Lung (tissue), 12 donors: ENCODE results near the gene TRIM14. TPM values are rescaled to one million over a fixed set of nuclear protein-coding genes. Genes with fewer than 3 reads are reported as not detected.

Source experiments
- ATAC-seq: fragments of 200-7000 bp; cut with Tn5 transposase; one replicate; pipeline ENCODE4 v1.9.1; 2020; ENCODE audit warnings: moderate number of reproducible peaks; ENCODE audit not compliant: insufficient read depth, low FRiP score
- DNase-seq, 3 donors: peaks; one replicate each; pipeline ENCODE4 v3.0.0-alpha.2; 2013 to 2017
- H3K27ac ChIP-seq, 2 donors: one replicate each; pipeline ENCODE4 v1.5.1; 2013; ENCODE audit warnings: mild to moderate bottlenecking in 2 of 2, moderate library complexity in 2 of 2, control low read depth in 1 of 2, inconsistent platforms in 1 of 2, low read depth in 1 of 2, low read length in 1 of 2
- H3K27me3 ChIP-seq, 3 donors: one replicate each; pipeline ENCODE4 v1.5.1; 2013; ENCODE audit warnings: low read length in 2 of 3; ENCODE audit not compliant: control insufficient read depth in 3 of 3, insufficient read depth in 3 of 3
- H3K36me3 ChIP-seq, 4 donors: one replicate each; pipeline ENCODE4 v1.5.1; 2013; ENCODE audit warnings: low read length in 4 of 4, mild to moderate bottlenecking in 1 of 4, moderate library complexity in 1 of 4; ENCODE audit not compliant: control insufficient read depth in 4 of 4, insufficient read depth in 4 of 4
- H3K4me1 ChIP-seq, 5 donors: one replicate each; pipeline ENCODE4 v1.5.1; 2013; ENCODE audit warnings: low read length in 5 of 5, mild to moderate bottlenecking in 2 of 5, moderate library complexity in 1 of 5; ENCODE audit not compliant: control insufficient read depth in 5 of 5, insufficient read depth in 5 of 5
- H3K4me3 ChIP-seq: one replicate; pipeline ENCODE4 v1.5.1; 2013; ENCODE audit warnings: mild to moderate bottlenecking, control low read depth, moderate library complexity
- H3K9ac ChIP-seq, 2 donors: one replicate each; pipeline ENCODE4 v1.5.1; 2013; ENCODE audit warnings: low read length in 2 of 2, control low read depth in 1 of 2; ENCODE audit not compliant: insufficient read depth in 1 of 2
- H3K9me3 ChIP-seq, 4 donors: one replicate each; pipeline ENCODE4 v1.5.1; 2013; ENCODE audit warnings: low read length in 3 of 4, mild to moderate bottlenecking in 1 of 4, moderate library complexity in 1 of 4; ENCODE audit not compliant: control insufficient read depth in 4 of 4, insufficient read depth in 3 of 4
- WGBS, 2 donors: extraction: QIAGEN DNeasy Blood & Tissue Kit; methylation state at CpG; one replicate each; pipeline ENCODE4 v1.1.7; 2013; 5-methylcytosine and 5-hydroxymethylcytosine counted together
- polyA plus RNA-seq, 2 donors: library from polyadenylated mRNA; stranded (reverse); fragments of 200-250 nt; gene quantifications; one replicate each; pipeline ENCODE4 v1.2.1, GENCODE V29; 2013
- total RNA-seq, 2 donors: library from RNA; depleted of rRNA in 1 of 2; stranded (reverse); fragments of >200 nt in 1 of 2; gene quantifications; one replicate each; pipeline ENCODE4 v1.2.1, GENCODE V29; 2014 to 2021
- TF ChIP-seq, protein P1 (sequence below): IDR thresholded peaks from 2 replicates; pipeline ENCODE4 v1.5.1; 2012; ENCODE audit warnings: mild to moderate bottlenecking; ENCODE audit errors: control extremely low read depth, extremely low read depth
- donor health status: control.
- donor health status: control.
- donor health status: Bipolar disorder and iron deficiency.
- donor health status: healthy.
- donor health status: DM: yes; HTN: yes; CAD: no.

Gene TRIM14
- total and polyA plus RNA-seq, 4 donors, result 5.0 to 42.7 (median 12.1) TPM

DNA sequence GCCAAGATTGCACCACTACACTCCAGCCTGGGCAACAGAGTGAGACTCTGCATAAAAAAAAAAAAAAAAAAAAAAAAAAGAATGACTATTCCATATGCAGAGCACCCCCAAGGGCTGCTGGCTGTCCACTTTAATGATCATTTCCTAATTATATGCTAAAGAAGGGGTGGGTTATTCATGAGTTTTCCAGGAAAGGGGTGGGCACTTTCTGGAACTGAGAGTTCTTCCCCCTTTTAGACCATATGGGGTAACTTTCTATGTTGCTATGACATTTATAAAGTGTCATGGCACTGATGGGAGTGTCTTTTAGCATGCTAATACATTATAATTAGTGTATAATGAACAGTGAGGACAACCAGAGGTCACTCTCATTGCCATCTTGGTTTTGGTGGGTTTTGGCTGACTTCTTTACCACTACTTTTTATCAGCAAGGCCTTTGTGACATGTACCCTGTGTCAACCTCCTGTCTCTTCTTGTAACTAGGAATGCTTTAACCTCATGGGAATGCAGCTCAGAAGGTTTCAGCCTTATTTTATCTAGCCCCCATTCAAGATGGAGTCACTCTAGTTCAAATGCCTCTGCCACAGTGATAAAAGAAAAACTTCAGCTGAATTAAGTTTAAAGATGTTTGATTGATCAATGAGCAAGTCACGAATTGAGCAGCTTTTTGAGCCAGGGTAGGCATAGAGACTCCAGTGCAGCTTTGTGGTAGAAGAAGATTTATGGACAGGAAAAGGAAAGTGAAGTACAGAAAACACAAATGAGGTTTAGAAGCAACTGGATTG is 69.5 kb downstream of the TRIM14 start:
- 33 to 64% methylated on average over 1 of the region's 1 CpG for WGBS, 2 donors
- no peak for ATAC-seq
- Histone ChIP-seq H3K4me1 (peaks cover 0 to 3% (median 0%) of the 10 kb centered on the region in 5 donors), H3K4me3 (no peak overlapping the region), H3K27me3 (no peaks in the 10 kb centered on the region), H3K9me3 (no peaks in the 10 kb centered on the region), H3K9ac (no peak overlapping the region), H3K36me3 (no peaks in the 10 kb centered on the region), H3K27ac (no peak overlapping the region)
- DNase-seq, result no peak
- TF ChIP-seq, protein P1, sequence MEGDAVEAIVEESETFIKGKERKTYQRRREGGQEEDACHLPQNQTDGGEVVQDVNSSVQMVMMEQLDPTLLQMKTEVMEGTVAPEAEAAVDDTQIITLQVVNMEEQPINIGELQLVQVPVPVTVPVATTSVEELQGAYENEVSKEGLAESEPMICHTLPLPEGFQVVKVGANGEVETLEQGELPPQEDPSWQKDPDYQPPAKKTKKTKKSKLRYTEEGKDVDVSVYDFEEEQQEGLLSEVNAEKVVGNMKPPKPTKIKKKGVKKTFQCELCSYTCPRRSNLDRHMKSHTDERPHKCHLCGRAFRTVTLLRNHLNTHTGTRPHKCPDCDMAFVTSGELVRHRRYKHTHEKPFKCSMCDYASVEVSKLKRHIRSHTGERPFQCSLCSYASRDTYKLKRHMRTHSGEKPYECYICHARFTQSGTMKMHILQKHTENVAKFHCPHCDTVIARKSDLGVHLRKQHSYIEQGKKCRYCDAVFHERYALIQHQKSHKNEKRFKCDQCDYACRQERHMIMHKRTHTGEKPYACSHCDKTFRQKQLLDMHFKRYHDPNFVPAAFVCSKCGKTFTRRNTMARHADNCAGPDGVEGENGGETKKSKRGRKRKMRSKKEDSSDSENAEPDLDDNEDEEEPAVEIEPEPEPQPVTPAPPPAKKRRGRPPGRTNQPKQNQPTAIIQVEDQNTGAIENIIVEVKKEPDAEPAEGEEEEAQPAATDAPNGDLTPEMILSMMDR, result no peak

GRCh38 chr9:98047002-98047401 is 72.0 kb downstream of the TRIM14 start:
- WGBS, 2 donors, result 85 to 86% methylated on average over 5 of the region's 5 CpGs

DNA sequence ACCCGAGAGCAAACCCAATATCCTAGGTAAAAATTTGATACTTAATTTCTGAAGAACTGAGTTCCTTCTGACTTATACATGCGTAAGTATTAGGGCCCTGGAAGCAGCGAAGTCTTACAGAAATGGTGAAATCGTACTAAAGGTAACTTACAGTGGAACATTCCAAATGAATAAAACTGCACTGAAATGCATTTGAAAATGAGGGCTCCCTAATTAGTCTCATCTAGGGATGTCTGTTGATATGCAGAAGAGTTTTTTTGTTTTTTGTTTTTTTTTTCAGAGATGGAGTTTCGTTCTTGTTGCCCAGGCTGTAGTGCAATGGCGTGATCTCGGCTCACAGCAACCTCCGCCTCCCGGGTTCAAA is 72.9 kb downstream of the TRIM14 start:
- Histone ChIP-seq H3K36me3 (no peaks in the 10 kb centered on the region), H3K4me3 (no peak overlapping the region), H3K9me3 (no peaks in the 10 kb centered on the region), H3K27me3 (no peaks in the 10 kb centered on the region), H3K27ac (no peak overlapping the region), H3K4me1 (peaks cover 0 to 4% (median 0%) of the 10 kb centered on the region in 5 donors), H3K9ac (no peak overlapping the region)
- TF ChIP-seq, protein P1, result no peak
- DNase-seq (no peak), ATAC-seq (no peak)
- WGBS, 2 donors, result 87 to 91% methylated on average over 9 of the region's 9 CpGs

More at GRCh38 chr9:98047002-98047401, 72.0 kb downstream of the TRIM14 start:
- no peaks in the 10 kb centered on the region for H3K27me3 ChIP-seq
- no peaks in the 10 kb centered on the region for H3K36me3 ChIP-seq
- ATAC-seq, result no peak
- TF ChIP-seq, protein P1, result no peak
- no peak overlapping the region for H3K27ac ChIP-seq
- peaks cover 0 to 4% (median 0%) of the 10 kb centered on the region in 5 donors for H3K4me1 ChIP-seq
- H3K4me3 ChIP-seq, result no peak overlapping the region
- H3K9ac ChIP-seq, result no peak overlapping the region
- DNase-seq, result no peak
- H3K9me3 ChIP-seq, result no peaks in the 10 kb centered on the region
